GM19193 (cell line): Measurements from ENCODE around the gene MALT1.

ENCODE experiments used
- POLR2A ChIP-seq: IDR thresholded peaks from 4 replicates; pipeline ENCODE4 v1.6.1; 2011; ENCODE audit not compliant: insufficient read depth, insufficient read length; ENCODE audit errors: extremely low read depth

MALT1 gene

DNA sequence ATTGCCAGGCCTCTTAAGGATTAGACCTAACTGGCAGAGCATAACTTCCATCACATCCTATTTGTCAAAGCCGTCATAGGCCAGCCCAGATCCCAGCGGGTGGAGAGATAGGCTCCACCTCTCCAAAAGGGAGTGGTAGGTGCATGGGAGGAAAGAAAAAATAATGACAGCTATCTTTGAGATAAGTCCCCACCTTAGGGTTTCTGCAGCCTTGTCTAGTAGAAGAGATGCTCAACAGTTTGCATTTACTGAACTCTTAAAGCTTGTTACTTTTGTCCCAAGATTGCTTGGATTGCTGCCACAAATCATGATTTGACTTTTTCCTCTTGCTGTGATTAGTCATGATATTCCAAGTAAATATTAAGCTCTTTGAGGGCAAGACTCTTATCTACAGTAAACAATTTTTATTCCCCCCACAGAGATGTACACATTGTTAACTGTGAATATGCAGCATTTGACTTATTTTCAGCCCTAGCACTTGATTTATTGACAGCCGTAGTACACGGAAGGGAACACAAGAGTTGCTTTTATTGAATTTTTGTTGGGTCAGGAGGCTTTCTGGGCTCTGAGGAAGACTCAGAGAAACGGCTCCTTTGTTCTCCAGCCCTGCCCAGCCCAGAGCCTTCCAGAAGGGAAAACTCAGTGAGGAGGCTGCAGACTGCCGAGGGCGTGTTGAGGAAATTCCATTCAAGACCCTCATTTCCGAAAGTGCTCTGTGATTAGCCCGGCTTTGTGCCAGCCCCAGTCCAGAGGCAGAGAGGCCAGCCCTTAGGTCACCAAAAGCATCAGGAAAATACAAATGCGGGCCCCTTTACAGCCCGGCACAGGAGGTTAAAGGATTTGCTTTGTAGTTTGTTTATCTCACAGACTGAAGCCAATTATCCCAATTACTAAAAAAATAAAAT is 118.0 kb downstream of the MALT1 start:
- TF ChIP-seq POLR2A, result no peak

DNA sequence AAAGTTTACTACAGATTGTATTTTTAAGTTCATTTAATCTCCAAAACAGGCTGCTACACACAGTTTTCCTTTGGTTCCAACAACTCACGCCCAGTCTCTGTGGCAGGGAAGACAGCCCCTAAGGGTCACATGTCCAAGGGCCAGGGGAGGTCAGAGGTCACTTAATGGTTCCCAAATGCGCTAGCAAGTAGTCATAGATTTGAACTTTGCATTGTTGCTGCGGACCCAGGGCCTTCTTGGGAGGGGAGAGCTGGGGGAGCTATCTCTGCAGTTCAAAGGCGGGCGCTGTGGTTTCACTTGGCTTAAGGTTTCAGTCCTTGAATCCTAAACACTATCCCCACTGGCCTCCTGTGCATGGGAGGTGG is 118.6 kb downstream of the MALT1 start:
- no peak for TF ChIP-seq POLR2A

DNA sequence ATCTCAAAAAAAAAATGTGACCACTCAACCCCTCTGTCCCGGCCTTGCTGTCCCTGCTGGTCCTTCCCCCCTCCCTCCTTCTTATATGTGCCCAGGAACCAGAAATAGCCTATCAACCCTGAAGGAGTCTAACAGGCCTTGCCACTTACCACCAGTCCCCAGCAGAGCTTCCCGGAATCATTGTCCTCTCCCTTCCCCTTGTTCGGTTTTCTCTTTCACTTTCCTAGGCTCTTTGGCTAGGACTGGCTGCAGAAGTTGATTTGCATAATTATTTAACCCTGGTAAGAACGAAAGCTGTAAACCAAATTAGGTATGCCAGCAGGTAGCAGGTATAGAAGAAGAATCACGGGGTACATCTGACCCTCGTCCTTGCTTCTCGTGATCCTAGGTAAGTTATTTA is 120.8 kb downstream of the MALT1 start:
- TF ChIP-seq POLR2A, result no peak

DNA sequence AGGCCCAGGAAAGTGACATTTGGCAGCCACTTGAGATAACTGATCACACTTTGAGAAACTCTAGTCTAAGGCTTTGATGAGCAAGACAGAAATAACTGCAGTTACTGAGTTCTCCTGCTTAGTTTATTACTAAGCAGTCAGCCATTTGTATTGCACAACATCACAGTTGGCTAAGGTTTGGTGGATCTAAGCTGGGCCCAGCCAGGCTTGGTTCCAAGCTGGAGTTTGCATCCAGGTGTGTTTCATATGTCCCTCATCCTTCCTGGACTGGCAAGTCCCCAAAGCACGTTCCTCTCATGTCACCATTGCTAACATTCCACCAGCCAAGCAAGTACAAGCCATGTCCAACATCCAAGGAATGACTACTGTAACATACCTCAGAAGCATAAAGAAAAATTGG is 122.1 kb downstream of the MALT1 start:
- TF ChIP-seq POLR2A, result no peak

DNA sequence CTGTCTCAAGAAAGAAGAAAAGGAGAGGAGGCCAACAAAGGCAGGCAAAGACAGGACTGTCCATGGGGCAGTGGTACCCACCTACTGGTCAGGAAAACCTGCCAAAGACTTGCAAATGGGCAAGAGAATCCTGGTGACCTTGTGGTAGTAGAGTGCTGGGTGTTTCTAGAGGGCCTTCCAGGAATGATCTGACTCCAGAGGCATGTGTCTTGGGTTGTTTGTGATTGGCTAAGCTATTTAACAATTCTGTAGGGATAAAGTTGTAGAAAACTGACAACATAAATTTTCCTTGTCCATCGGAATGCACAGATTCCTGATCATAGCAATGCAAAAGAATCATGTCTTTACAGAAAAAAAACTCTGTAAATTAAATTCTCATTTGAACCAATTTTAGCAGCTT is 125.0 kb downstream of the MALT1 start:
- no peak for TF ChIP-seq POLR2A

DNA sequence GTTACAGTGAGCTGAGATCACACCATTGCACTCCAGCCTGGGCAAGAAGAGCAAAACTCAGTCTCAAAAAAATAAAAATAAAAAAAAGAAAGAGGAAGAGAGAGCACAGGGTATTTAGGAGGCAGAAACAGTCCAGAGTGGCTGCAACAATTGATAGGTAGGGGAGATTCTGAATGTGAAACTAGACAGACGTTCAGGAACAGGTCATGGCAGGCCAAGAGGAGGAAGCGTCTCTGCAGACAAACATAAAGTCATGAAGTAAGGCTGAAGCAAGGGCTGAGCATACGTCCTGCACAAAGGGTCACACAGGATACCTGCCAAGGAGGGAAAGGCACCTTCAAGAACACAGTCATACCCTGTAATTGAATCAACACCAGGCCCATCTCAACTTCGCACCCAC is 129.3 kb downstream of the MALT1 start:
- no peak for TF ChIP-seq POLR2A

DNA sequence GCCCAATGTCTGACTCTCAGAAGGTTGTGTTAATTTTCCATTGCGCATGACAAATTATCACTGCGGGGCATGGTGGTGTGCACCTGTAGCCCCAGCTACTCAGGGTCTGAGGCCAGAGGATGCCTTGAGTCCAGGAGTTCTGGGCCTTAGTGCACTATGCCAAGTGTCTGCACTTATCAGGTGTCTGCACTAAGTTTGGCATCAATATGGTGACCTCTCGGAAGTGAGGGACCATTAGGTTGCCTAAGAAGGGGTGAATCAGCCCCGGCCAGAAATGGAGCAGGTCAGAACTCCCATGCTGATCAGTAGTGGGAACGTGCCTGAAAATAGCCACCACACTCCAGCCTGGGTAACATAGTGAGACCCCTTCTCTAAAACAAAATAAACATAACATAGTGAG is 131.7 kb downstream of the MALT1 start:
- TF ChIP-seq POLR2A, result no peak

DNA sequence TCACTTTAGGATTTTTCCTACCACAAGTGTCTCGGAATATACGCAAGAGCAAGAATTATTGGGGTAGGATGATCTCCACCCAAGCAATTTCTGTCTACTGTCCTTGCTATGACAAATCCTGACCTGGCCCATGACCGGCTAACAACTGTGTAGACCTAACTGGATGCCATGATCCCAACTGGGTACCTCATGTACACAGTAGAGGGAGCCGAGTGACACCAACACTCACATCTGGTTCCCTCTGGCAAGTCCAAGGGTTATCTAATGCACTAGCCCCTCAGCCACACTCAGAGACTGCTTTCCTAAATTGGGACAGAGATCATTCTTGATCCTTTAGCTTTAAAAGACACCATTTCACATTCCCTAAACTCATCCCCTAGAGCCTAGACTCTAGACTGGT is 132.7 kb downstream of the MALT1 start:
- no peak for TF ChIP-seq POLR2A
